ENCODE data around the gene AIPL1. TPM values are rescaled to one million over a fixed set of nuclear protein-coding genes. Genes with fewer than 3 reads are reported as not detected.
"Not testable (repeated sequence)": the region's sequence is repeated elsewhere in the genome, so short reads cannot be mapped to it uniquely, and the experiment has no call there.

AIPL1 gene
- not detected for total RNA-seq
- long read RNA-seq, result 0 reads

GRCh38 chr17:6435051-6435450 is at the start of gene AIPL1:
AIPL1 (minus strand) TSS chr17:6435121; CDS start chr17:6435104, 17 bp downstream.
- intact Hi-C loops (cut with micrococcal nuclease), result no loop called here
- no peak within 1 kb of the TSS for H3K4me3 ChIP-seq
- peaks cover 60% of the 10 kb centered on the region for H3K27me3 ChIP-seq (ENCODE audit: low read depth)
- no peak for TF ChIP-seq CTCF (IDR thresholded peaks at IDR 0.05; ENCODE audit: borderline replicate concordance)
- H3K36me3 ChIP-seq, result no peaks in the 10 kb centered on the region
- no peaks in the 10 kb centered on the region for H3K4me1 ChIP-seq
- no peak for DNase-seq
- H3K27ac ChIP-seq (replicated peaks), result no peak within 1 kb of the TSS
- peaks cover 9% of the 10 kb centered on the region for H3K9me3 ChIP-seq (replicated peaks)

GRCh38 chr17:6483507-6483906 is 48.6 kb upstream of the AIPL1 start:
- no peak overlapping the region for H3K4me3 ChIP-seq
- intact Hi-C loops (cut with micrococcal nuclease), result no loop called here
- no peak for DNase-seq

GRCh38 chr17:6482796-6483195 is 47.9 kb upstream of the AIPL1 start:
- H3K27ac ChIP-seq (replicated peaks); H3K4me1 ChIP-seq; H3K36me3 ChIP-seq; H3K4me3 ChIP-seq; DNase-seq; intact Hi-C loops (cut with micrococcal nuclease); H3K9me3 ChIP-seq (replicated peaks): not testable (repeated sequence)
- peaks cover 75% of the 10 kb centered on the region for H3K27me3 ChIP-seq (ENCODE audit: low read depth)

More at GRCh38 chr17:6483507-6483906, 48.6 kb upstream of the AIPL1 start:
- H3K4me1 ChIP-seq, result no peaks in the 10 kb centered on the region
- TF ChIP-seq CTCF (IDR thresholded peaks at IDR 0.05; ENCODE audit: borderline replicate concordance), result no peak
- H3K27me3 ChIP-seq (ENCODE audit: low read depth), result peaks cover 79% of the 10 kb centered on the region
- H3K27ac ChIP-seq (replicated peaks), result no peak overlapping the region
- H3K36me3 ChIP-seq, result no peaks in the 10 kb centered on the region
- H3K9me3 ChIP-seq (replicated peaks), result no peaks in the 10 kb centered on the region

GRCh38 chr17:6482105-6482455 is 47.2 kb upstream of the AIPL1 start:
- no peaks in the 10 kb centered on the region for H3K36me3 ChIP-seq
- H3K9me3 ChIP-seq (replicated peaks), result no peaks in the 10 kb centered on the region
- no peaks in the 10 kb centered on the region for H3K4me1 ChIP-seq
- intact Hi-C loops (cut with micrococcal nuclease), result no loop called here
- DNase-seq, result no peak
- H3K27ac ChIP-seq (replicated peaks), result no peak overlapping the region
- TF ChIP-seq CTCF (IDR thresholded peaks at IDR 0.05; ENCODE audit: borderline replicate concordance), result no peak
- H3K4me3 ChIP-seq, result no peak overlapping the region
- H3K27me3 ChIP-seq (ENCODE audit: low read depth), result peaks cover 69% of the 10 kb centered on the region

GRCh38 chr17:6480303-6480675 is 45.4 kb upstream of the AIPL1 start:
- Histone ChIP-seq H3K4me1 (no peaks in the 10 kb centered on the region), H3K27me3 (ENCODE audit: low read depth) (peaks cover 52% of the 10 kb centered on the region), H3K9me3 (replicated peaks) (no peaks in the 10 kb centered on the region), H3K36me3 (no peaks in the 10 kb centered on the region), H3K27ac (replicated peaks) (no peak overlapping the region), H3K4me3 (no peak overlapping the region)
- TF ChIP-seq CTCF (IDR thresholded peaks at IDR 0.05; ENCODE audit: borderline replicate concordance), result no peak
- intact Hi-C loops (cut with micrococcal nuclease), result no loop called here
- DNase-seq, result no peak

GRCh38 chr17:6479622-6480302 is 44.8 kb upstream of the AIPL1 start:
- Histone ChIP-seq H3K27me3 (ENCODE audit: low read depth) (peaks cover 48% of the 10 kb centered on the region), H3K36me3 (no peaks in the 10 kb centered on the region), H3K27ac (replicated peaks) (no peak overlapping the region), H3K4me1 (no peaks in the 10 kb centered on the region), H3K9me3 (replicated peaks) (no peaks in the 10 kb centered on the region), H3K4me3 (no peak overlapping the region)
- no peak for TF ChIP-seq CTCF (IDR thresholded peaks at IDR 0.05; ENCODE audit: borderline replicate concordance)
- DNase-seq, result no peak
- intact Hi-C loops (cut with micrococcal nuclease), result no loop called here
